Measurements from ENCODE around the gene GLP2R.

GLP2R gene

DNA sequence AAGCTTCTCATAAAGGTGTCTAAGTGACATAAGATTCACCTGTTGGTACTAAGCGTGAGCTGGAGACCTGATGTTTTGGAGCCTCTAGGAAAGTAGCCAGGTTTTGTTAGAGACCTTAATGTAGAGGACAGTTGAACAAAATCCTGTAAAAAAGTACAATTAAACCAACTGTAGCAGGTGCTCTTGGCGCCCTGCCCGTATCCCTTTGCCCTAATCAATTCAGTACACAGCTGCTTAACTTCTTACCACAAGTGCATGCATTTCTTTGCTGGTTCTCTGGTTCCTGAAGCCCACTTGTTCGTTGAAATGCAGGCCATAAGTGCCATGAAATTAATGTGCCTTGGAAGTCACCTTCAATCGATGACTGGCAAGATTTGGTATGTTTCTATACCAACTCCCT is 24.4 kb downstream of the GLP2R start:
- no peak for DNase-seq (ENCODE audit: low read depth in 4 of 4, low spot score in 1 of 4)

GRCh38 chr17:9854255-9854654 is 28.5 kb downstream of the GLP2R start:
- no peak for DNase-seq (ENCODE audit: low read depth in 4 of 4, low spot score in 1 of 4)

- DNase-seq (ENCODE audit: low read depth in 4 of 4, low spot score in 1 of 4): no peak
Measured at GRCh38 chr17:9855036-9855435, 29.3 kb downstream of the GLP2R start.

- DNase-seq (ENCODE audit: low read depth in 4 of 4, low spot score in 1 of 4): no peak
Measured at GRCh38 chr17:9859781-9860180, 34.1 kb downstream of the GLP2R start.

DNA sequence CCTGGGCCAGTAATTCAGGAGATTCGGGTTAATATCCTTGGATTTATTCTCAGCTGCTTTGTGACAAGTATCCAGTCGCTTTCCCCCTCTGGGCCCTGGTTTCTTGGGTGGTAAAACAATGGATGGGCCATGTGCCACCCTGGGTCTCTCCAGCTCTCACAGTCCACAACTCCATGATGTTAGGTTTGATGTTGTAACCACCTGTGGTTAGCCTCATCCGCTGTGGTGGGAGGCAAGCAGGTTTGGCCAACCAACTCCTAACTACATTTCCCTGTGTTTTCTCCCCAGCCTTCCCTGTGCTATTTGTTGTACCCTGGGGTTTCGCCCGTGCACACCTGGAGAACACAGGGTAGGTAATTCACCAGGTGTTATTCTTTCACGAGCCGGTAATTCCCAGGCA is 35.1 kb downstream of the GLP2R start:
- no peak for DNase-seq (ENCODE audit: low read depth in 4 of 4, low spot score in 1 of 4)

DNA sequence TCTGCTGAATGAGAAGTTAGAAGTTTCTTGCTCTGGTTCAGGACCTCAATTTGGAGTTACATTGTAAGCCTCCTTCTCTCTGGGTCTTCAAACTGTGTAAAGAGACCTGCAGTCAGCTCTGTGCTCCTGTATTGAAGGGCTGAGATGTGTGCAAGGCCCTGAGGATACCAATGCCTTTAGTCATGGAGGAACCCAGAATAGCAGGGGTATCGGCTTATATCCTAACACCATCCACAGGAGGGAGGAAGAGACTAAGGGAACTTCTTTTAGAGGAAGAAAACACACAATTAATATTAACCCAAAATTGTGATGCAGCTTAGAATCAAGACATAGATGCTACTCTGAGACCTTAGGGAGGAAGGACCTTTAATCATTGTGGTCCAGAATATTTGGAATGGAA is 36.5 kb downstream of the GLP2R start:
- DNase-seq (ENCODE audit: low read depth in 4 of 4, low spot score in 1 of 4): no peak

GRCh38 chr17:9862949-9863348 is 37.2 kb downstream of the GLP2R start:
- no peak for DNase-seq (ENCODE audit: low read depth in 4 of 4, low spot score in 1 of 4)

- DNase-seq (ENCODE audit: low read depth in 4 of 4, low spot score in 1 of 4): no peak
Measured at GRCh38 chr17:9865586-9865985, 39.9 kb downstream of the GLP2R start.

- DNase-seq (ENCODE audit: low read depth in 4 of 4, low spot score in 1 of 4): no peak
Measured at GRCh38 chr17:9868552-9868951, 42.8 kb downstream of the GLP2R start.

DNA sequence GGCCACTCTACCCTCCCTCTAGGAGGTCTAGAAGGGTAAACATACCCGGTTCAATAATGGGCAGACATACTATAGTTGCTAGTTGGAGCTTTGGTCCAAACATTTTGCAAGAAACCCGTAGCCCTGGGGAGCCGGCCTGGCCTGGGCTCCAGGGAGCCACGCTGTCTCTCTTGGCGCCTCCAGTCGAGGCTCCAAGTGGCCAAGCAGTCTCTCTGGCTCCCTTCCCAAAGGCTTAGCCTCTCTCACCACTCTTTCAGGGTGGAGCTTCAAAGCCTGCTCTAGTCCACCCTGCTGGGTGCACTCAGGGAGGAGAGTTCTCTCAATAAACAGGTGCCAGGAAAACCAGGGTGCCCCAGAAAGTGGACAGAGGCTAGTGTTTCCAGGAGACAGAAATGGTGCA is 47.1 kb downstream of the GLP2R start:
- no peak for DNase-seq (ENCODE audit: low read depth in 4 of 4, low spot score in 1 of 4)

- no peak for DNase-seq (ENCODE audit: low read depth in 4 of 4, low spot score in 1 of 4)
Measured at GRCh38 chr17:9874722-9875121, 49.0 kb downstream of the GLP2R start.

- no peak for DNase-seq (ENCODE audit: low read depth in 4 of 4, low spot score in 1 of 4)
Measured at GRCh38 chr17:9875441-9875840, 49.7 kb downstream of the GLP2R start.

DNA sequence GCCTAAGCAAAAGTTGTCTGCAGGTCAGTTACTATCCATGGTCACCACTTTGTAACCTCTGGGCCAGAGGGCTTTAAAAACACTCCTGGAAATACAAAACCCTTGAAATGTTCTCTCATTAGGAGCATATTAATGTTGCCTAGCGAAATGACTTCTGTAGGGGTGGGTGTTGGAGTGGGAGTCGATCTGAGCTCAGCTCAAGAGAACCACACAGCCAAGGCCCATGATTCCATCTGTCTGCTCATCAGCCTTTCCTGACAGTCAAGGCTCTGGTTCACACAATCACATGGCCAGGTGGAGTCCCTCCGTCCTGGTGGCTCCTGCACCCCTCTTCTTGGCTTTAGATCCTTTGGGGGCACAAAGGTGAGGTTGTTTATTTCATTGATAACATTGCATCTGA is 52.6 kb downstream of the GLP2R start:
- DNase-seq (ENCODE audit: low read depth in 4 of 4, low spot score in 1 of 4): no peak

DNA sequence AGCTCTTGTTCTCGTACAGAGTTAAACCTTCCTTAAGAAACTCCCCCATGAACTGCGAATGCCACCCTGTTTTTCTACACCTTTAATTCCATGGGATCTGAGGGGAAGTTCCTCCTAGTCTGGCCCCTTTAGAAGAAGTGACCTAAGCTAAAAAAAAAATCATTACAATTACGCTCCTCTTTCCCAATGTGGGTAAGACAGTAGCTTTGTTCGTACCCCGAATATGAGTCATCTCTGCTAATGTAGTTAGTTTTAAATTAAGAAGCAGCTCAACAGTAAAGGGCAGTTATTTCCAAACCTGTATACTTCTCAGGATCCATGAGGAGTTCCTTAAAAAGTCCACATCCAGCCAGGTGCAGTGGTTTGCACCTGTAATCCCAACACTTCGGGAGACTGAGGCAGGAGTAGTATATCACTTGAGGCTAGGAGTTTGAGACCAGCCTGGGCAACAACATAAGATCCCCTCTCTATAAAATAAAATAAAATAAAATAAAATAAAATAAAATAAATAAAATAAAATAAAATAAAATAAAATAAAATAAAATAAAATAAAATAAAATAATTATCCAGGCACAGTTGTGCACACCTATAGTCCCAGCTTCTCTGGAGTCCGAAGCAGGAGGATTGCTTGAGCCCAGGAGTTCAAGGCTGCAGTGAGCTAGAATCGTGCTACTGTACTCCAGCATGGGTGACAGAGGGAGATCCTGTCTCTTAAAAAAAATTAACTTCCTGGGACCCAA is 53.2 kb downstream of the GLP2R start:
- no peak for DNase-seq (ENCODE audit: low read depth in 4 of 4, low spot score in 1 of 4)

DNA sequence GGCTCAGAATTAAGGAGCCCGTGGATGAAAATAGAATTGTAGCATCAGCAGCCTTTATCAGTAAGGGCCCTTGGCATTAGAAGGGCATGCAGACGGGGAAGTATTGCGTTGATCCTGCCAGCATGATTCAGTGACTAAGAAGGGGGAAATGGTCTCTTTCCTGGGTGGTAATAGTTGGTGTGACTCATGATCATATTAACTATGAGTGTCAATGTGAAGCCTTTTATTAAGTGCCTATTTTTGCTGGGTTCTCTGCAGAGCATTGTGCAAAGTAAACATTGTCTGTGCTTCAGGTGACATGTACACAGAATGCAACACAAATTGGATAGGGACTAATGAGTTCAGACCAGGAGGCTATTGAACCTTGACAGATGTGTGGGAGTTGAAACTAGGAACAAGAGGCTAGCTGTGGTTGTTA is 54.9 kb downstream of the GLP2R start:
- no peak for DNase-seq (ENCODE audit: low read depth in 4 of 4, low spot score in 1 of 4)

GRCh38 chr17:9883451-9883850 is 57.7 kb downstream of the GLP2R start:
- DNase-seq (ENCODE audit: low read depth in 4 of 4, low spot score in 1 of 4): no peak

DNA sequence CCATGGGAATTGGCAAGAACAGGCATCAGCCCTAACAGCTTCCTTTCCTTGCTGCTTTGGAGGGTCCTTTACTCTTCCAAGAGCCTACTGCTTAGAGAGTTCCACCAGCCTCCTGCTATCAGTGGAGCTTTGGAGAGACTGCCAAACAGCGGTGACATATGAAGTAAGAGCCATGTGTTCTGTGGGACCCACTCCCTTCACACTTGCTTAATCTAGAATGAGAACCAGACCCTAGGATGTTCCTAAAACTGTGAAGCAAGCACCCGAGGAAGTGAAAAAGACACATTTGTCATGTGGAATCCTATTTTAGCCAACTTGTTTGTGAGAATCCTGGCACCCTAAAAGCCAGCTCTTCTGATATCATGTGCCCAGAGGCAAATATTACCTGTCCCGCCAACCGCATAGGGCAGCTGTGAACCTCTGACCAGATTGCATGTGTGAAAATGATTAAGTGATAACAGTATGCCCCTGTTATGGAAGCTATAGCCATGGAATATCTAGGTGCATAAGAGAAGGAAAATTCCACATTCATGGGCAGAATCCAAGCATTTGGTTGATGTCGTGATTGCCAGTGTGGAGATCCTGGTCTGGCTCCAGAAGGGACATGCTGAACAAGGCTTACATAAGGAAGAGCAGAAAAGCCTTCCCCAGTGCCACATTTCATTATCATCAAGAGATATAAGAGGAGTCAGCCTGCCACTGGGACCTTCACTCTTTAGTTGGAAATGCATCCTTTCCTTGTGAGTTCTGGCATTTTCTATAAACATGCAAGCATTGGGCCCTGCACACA is 60.6 kb downstream of the GLP2R start:
- DNase-seq (ENCODE audit: low read depth in 4 of 4, low spot score in 1 of 4): no peak

GRCh38 chr17:9887508-9887907 is 61.8 kb downstream of the GLP2R start:
- no peak for DNase-seq (ENCODE audit: low read depth in 4 of 4, low spot score in 1 of 4)

DNA sequence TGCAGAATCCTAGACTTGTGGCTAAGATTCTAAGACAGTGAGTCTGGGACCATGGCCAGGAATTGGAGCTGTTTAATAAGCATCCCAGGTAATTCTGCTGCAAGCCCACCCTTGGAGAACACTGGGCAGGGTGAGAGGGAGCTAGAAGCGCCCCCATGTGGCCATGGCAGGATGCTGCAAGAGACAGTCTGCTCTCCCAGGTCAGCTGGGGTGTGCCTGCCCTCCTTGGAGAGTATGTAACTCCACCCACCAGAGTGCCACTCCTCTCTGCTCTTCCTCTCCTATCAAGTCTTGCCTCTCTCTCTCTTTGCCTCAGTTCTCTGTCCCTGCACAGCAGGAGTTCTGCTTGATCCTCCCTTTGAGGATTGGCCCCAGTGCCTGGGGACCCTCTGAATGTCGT is 64.4 kb downstream of the GLP2R start:
- no peak for DNase-seq (ENCODE audit: low read depth in 4 of 4, low spot score in 1 of 4)

DNA sequence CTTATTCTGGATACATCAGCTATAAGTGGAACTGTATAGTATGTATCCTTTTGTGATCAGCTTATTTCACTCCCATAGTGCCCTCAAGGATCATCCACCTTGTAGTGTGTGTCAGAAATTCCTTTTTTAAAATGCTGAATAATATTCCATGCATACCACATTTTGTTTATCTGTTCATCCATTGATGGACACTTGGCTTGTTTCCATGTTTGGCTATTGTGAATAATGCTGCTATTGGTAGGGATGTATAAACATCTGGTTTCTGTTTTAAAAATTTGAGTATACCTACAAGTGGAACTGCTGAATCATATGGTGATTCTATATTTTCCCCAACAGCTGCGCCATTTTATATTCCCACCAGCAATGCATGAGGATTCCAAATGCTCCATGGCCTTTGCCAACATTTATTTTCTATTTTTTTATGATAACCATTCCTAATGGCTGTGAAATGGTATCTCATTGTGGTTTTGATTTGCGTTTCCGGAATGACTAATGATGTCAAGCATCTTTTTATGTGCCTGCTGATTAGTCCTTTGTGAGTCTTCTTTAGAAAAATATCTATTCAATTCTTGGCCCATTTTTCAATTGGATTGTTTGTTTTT is 67.8 kb downstream of the GLP2R start:
- DNase-seq (ENCODE audit: low read depth in 4 of 4, low spot score in 1 of 4): no peak

DNA sequence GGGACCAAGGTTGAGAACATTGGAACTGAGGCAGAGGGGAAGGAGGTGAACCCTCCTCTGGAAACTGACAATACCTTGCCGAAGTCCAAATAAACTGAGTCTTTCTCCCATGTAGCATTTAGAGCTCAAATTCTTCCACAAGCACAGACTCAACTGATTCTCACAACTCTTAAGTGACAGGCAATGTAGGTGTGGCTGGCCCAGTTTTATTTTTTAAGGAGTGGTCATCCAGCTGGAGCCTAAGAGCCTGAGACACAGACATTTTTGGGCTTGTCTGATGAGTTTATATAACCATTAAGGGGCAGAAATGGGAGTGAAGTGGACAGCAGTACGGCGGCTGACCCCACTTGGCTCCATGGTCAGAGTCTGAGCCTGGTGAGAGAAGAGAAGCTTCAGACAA is 68.5 kb downstream of the GLP2R start:
- DNase-seq (ENCODE audit: low read depth in 4 of 4, low spot score in 1 of 4): no peak

- no peak for DNase-seq (ENCODE audit: low read depth in 4 of 4, low spot score in 1 of 4)
Measured at GRCh38 chr17:9895923-9896322, 70.2 kb downstream of the GLP2R start.
